ENCODE data around the gene SLC6A19.
A peak's percentile ranks its signal among the peaks of the same experiment; 100 is the strongest.

Gene SLC6A19

DNA sequence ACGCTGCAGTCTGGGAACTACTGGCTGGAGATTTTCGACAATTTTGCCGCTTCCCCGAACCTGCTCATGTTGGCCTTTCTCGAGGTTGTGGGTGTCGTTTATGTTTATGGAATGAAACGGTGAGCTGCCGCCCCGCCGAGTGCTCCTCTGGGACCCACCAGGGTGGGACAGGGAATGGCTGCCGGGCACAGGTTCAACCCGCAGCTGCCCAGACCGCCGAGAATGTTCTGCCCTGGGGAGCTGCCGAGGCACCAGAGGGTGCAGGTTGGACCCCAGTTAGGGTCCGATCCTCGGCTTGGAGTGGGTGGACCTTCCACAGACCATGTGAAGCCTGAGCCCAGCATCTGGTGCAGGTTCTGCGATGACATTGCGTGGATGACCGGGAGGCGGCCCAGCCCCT is 42.9 kb downstream of the SLC6A19 start:
- DNase-seq (ENCODE audit: low spot score): no peak

DNA sequence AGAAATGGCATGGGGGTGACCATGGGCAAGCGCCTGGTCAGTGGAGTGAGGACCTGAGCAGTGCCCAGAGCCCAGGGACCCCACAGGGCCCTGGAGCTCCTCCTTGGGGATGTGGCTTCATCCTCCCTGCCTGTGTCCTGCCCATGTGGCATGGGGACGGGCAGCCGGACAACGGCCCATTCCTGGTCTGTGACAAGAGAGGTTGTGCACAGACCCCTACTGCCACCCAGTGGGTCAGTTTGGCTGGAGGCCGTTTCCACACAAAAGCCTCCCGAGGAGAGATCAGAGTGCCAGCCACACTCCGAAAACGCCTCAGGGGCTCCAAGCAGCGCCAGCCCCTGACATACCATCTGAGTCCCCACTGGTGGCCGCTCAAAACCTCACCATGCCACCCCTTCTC is 43.6 kb downstream of the SLC6A19 start:
- peak; percentile 16 for DNase-seq (ENCODE audit: low spot score)

DNA sequence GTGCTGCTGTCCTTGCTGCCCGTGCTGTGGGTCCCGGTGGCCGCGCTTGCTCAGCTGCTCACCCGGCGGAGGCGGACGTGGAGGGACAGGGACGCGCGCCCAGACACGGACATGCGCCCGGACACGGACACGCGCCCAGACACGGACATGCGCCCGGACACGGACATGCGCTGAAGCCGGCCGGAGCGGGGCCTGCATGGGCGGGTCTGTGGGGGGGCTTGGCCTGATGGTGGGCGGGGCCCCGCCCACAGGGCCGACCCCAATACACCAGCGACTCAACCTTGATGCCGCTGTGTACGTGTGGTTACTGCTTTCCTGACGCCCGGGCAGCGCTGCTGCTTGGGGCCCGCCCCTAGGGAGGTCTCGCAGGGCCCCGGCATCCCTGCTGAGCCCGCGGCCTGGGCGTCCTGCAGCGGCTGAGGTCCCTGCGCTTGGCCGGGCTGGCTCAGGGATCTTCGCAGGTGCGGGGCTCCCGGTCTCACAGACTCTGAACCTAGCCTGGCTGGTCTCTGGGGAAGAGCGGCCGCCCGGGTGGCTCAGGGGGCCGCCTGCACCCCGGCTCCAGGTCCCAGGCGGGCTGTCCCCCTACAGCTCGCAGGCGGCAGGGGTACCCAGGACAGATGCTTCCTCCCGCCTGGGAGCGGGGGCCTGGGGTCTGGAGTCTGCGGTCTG is 44.6 kb downstream of the SLC6A19 start:
- no peak for DNase-seq (ENCODE audit: low spot score)

DNA sequence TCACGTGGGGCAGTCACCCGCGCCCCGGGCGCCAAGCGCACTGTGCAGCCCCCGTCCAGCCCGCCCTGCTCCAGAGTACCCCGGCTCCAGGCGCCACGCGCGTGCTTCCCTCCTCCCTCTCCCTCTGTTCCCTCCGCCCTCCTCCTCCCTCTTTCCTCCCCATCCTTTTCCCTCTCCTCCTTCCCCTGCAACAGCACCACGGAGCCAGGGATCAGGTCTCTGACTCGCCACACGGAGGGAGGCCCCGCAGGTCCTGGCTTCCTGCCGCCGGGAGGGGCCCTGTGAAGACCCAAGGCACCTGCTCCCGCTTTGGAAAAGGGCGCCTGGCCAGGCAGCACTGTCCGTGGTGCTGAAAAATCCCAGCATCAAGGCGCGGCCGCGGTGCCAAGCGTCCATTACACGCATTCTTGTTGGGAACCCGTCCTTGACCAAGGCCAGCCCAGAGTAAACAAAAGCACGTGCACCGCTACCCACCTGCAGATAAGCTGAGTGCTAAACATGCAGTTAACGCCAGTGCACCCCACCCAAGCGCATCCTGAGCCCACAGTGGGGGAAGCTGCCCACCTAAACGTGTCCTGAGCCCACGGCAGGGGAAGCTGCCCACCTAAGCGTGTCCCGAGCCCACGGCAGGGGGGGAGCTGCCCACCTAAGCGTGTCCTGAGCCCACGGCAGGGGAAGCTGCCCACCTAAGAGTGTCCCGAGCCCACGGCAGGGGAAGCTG is 45.5 kb downstream of the SLC6A19 start:
- no peak for DNase-seq (ENCODE audit: low spot score)

DNA sequence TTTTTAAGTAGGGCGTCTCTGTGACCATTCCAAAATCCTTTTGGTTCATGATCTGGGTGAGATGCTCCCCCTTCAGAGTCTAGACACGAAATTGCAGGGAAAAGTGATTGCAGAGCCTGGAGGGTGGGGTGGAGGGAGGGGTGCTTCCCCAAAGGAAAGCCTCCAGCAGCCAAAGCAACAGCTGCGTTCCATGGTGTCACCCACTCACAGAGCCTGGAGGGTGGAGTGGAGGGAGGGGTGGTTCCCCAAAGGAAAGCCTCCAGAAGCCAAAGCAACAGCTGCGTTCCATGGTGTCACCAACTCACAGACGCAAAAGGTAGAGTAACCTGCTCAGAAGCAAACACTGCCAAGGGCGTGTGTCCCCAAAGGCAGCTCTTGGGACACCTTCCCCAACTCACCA is 46.4 kb downstream of the SLC6A19 start:
- DNase-seq (ENCODE audit: low spot score): no peak

DNA sequence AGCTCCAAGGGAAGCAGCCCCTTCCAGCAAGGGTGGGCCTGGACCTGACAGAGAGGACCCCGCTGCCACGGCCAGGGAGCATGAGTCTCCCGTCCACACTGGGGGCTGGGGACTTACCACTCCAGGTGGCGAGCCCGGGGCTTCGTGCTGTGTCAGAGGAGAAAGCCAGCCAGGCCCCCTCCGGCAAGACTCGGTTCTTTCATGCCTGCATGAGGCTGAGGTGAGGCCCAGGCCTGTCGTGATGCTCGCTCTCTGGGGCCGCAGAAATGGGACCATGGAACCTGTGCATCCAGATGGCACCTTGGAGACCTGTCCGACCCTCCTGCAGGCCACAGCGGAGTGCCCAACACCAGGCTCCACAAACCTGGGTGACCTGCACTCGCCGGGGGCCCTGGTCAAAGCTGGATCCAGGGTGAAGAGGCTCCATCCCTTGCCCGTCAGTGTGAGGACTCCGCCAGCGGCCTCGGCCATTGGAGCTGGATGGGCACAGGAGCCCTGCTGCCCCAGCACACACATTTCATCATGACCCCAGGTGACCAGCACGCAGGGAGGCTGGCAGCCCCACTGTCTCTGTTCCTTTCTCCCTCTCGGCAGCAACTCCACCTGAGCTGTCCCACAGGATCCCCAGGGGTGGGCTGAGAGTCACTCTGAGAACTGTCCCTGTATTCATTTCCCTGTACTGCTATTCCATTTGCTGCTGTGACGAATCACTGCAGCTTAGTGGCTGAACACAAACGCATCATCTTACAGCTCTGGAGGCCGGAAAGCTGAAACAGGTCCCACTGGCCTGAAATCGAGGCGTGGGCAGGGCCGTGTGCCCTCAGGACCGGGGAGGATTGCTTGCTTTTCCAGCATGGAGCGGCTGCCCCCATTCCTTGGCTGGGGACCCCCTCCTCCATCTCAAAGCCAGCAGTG is 48.2 kb downstream of the SLC6A19 start:
- DNase-seq (ENCODE audit: low spot score): no peak

DNA sequence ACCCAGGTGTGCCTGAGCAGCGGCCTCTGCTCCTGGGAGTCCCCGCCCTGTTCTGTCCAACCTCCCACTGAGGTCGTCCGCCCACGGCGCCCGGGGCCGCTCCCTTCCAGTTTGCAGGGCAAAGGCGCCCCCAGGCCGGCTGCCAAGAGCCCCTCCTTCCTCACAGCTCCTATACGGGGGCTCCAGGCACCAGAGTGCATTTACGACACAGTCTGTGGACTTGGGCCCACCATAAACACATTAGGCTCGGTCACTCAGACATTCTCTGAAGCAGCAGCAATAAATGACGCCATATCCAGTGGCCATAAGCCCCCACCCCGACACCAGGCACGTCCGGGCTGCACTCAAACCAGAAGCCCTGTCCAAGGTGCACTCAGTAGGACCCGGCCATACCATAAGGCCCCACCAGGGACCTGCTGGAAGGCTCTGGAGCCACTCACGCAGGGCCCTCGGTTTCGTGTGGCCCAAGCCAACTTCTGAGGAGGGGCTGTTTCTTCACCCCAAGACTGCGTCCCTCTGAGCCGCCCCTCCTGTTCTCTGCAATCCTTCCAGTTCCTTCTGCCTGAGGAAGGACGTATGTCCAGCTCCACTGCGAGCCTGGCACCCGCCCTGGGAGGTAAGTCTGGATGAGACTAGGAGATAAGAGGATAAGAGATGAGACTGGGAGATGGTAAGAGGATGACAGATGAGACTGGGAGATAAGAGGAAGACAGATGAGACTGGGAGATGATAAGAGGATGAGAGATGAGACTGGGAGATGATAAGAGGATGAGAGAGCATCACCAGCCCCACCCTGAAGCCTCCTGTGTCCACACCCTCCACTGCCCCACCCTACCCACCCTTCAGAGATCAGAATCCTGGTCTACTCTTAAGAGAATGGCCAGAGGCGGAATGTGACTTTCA is 50.5 kb downstream of the SLC6A19 start:
- DNase-seq (ENCODE audit: low spot score): no peak

DNA sequence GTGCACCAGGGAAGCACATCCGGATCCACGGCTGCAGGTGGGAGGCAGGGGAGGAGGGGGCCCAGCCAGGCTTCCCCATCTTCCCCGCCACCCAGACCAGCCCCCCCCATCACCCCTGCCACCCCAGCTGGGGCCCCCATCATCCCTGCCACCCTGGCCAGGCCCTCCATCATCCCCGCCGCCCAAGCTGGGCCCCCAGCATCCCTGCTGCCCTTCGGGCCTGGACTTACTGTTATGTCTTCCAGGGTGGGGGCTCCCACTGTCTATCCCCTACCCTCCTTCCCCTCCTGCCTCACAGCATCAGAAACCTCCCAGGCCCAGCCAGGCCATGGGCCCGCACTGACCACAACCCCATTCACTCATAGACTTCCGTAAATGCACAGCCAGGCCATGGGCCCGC is 51.3 kb downstream of the SLC6A19 start:
- no peak for DNase-seq (ENCODE audit: low spot score)

DNA sequence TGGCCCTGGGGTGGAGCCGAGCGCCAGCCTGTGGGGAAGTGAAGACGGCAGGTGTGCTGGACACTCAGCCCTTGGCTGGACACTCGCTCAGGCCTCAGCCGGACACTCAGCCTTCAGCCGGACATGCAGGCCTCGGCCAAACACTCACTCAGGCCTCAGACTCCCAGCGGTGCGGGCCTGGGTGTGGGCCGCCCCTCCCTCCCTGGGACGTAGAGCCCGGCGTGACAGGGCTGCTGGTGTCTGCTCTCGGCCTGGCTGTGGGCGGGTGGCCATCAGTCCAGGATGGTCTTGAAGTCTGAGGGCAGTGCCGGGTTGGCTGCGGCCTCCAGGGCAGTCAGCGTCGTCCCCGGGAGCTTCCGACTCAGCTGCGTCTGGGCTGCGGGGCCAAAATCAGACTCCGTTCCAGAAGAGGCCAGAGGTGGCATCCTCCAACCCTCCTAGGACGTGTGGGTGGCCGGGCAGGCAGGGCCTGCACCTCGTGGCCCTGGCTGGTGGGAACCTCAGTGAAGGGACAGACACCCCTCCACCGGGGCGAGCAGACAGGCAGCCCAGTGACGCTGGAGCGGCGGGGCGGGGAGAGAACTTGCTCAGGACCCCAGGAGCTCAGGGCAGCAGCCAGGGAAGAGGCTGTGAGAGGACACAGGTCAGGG is 52.2 kb downstream of the SLC6A19 start:
- DNase-seq (ENCODE audit: low spot score): no peak

DNA sequence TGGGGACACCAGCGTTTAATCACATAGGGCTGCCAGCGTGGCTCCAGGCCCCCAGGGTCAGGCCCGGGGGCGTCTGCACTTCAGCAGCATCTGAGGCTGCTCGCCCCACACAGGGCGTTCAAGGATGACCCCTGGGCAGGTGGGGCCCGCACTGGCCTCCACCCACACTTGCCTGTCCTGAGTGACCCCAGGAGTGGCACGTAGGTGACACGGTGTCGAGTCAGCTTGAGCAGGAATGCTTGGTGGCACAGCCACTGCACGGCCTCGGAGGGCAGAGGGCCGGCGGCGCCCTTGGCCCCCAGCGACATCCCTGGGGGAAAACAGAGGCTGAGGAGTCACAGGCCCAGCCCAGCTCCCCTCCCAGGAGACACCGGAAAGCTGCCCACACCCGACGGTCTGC is 52.8 kb downstream of the SLC6A19 start:
- no peak for DNase-seq (ENCODE audit: low spot score)

DNA sequence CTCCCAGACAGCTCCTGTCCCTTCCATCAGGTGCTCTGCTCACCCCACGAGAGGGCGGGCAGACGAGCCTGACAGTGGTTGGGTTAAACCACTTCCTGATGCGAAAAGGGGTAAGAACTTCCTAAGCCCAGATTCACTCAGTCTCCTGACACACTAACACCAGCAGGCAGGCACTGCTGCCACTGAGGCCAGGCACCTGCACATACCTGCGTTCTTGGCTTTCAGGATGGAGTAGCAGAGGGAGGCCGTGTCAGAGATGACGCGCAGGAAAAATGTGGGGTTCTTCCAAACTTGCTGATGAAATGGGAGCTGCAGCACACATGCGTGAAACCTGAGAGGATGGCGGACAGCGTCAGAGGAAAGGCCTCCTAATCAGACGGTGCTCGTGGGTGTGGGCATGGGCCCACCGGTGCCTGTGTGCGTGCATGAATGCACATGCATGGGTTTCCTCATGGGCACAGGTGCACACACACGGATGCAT is 53.7 kb downstream of the SLC6A19 start:
- no peak for DNase-seq (ENCODE audit: low spot score)

DNA sequence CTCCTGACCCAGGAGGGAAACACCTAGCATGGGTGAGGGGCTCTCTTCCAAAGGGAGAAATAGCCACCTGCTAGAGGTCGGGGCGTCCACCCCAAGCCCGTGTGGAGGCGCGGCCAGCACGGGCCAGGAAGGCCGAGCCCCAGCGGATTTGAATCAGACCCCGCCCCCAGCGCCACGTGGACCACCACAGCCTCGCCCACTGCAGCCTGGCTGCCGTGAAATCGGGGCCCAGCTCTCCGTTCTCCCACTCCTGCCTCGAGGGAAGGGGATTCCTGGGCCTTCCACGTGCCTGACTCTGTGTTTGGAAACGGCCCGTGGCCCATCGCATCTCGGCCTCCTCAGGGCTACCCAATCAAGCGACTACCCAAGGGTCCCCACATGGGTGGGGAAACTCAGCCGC is 55.4 kb downstream of the SLC6A19 start:
- no peak for DNase-seq (ENCODE audit: low spot score)

DNA sequence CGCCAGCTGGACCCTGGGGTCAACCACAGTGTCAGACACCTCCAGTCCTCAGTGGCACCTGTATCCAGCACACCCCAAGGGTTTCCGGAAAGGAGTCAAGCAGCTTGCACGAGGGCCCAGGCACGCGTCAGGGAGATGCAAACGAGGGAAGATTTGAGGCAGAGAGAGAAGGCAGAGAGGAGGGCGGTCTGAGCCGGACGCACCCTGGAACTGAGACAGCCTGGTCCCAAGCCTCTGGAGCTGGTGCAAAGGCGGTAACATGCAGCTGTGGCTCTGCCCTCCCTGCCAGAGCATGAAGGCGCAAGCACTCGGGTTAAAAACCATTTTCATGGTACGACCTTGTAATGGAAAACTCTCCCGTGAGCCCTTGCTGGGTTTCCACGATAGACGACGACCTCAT is 56.0 kb downstream of the SLC6A19 start:
- no peak for DNase-seq (ENCODE audit: low spot score)

DNA sequence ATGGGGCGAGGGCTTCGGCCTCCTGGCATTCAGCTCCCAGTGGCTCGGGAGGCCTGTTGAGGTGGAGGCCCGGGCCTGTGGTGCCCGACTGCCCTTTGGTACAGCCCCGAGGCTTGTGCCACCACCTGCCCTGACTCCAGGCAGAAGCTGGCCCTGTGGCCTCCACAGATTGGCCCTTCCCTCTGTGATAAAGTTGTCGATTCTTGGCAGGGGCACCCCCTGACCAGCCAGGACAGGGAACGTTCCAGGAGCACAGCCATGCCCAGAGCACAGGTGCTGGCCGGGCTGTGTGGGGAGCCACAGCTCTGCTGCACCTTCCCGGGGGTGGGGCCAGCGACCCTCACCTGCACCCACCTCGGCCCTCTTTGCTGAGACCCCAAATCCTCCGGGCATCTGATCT is 56.4 kb downstream of the SLC6A19 start:
- no peak for DNase-seq (ENCODE audit: low spot score)

DNA sequence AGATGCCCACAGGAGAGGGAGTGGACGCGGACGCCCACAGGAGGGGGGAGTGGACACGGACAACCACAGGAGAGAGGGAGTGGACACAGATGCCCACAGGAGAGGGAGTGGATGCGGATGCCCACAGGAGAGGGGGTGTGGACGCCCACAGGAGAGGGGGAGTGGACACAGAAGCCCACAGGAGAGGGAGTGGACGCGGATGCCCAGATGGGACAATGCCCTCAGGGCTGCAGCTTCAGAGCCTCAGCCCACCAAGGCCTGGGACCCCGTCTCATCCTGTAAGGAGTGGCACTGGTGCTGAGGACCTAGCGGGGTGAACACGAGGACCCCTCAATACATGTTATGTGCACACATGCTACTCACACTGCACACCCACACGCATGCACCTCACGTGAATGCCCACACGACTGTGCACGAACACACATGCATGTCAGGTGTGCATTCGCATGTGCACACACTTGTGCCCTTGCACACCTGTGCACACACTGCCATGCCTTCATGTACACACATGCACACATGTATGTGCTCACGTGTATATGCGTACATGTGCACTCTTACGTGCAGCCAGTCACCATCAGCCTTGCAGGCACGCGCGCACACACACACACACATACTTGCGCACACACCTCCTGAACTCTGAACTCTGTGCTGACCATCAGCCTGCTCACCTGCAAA is 58.5 kb downstream of the SLC6A19 start:
- no peak for DNase-seq (ENCODE audit: low spot score)

DNA sequence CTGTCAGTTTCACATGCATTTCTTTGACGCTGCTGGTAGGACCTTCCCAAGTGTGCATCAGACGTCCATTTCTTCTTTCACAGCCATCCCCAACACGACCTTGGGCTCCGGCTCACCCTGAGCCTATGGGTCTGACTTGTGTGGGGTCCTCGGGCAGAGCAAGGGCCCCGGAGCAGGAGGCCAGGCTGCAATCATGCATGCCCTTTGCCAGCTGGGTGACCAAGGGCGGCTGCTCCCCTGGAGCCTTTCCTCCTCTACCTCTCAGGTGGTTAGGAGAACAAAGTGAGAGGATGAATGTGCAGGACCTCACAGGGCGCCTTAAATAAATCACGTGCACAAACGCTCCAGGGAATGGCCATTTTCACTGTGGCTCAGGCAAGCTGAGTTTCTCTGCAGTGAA is 60.2 kb downstream of the SLC6A19 start:
- DNase-seq (ENCODE audit: low spot score): no peak

DNA sequence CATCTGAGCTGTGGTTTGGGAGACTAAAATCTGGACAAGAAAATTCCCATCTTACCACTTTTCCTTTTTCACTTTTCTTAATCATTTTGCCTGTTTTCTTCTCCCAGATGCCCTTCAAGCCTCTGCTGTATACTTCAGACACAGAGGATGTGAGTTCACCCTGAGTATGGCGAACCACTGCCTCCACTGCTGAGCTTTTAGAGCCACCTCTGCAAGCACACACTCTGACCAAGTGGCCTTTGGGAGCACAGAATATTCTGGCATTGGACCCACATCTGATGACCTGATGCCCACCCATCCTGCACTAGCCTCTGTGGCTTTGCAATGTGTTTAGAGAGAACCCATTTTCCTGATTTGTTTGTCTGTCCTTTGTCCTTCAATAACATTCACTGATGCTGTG is 61.0 kb downstream of the SLC6A19 start:
- no peak for DNase-seq (ENCODE audit: low spot score)

DNA sequence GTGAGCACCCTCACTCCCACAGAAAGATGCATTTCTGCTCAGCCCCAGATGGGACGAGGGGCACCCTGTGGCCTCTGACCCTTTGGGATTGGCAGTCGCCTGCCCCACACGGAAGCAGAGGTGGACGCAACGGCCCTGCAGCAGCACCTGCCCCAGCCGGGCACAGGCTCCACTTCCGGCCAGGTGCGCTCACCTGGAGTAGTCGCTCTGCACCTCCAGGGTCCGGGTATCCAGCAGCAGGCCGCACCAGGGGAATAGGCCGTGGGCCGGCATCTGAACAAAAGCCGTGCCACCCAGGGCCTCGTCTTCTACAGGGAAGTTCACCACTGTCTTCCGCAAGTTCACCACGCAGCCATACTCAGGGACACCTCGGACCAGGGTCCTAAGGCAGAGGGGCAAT is 62.8 kb downstream of the SLC6A19 start:
- DNase-seq (ENCODE audit: low spot score): no peak

DNA sequence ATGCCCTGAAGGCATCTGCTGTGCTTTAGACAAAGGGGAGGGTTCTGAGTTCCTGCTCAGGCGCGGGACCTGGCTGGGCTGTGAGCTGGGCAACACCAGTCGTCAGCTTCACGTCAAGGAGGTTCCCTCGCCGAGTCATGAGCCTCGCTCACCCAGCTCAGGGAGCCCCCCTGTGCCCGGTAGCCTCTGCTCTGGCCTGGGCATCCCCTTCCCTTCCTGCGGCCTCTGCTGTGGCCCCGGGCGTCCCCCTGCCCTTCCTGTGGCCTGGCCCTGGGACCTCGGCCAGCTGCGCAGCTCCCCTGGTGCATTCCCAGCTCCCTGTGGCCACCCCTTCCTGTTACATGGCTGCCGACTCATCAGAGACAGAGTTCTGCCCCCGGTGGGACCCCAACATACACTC is 63.6 kb downstream of the SLC6A19 start:
- DNase-seq (ENCODE audit: low spot score): no peak

Data from globus pallidus (tissue), 1 donor.